Measurements from ENCODE around the gene SAMD15.

- TF ChIP-seq, protein P1, sequence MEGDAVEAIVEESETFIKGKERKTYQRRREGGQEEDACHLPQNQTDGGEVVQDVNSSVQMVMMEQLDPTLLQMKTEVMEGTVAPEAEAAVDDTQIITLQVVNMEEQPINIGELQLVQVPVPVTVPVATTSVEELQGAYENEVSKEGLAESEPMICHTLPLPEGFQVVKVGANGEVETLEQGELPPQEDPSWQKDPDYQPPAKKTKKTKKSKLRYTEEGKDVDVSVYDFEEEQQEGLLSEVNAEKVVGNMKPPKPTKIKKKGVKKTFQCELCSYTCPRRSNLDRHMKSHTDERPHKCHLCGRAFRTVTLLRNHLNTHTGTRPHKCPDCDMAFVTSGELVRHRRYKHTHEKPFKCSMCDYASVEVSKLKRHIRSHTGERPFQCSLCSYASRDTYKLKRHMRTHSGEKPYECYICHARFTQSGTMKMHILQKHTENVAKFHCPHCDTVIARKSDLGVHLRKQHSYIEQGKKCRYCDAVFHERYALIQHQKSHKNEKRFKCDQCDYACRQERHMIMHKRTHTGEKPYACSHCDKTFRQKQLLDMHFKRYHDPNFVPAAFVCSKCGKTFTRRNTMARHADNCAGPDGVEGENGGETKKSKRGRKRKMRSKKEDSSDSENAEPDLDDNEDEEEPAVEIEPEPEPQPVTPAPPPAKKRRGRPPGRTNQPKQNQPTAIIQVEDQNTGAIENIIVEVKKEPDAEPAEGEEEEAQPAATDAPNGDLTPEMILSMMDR (IDR thresholded peaks at IDR 0.05; ENCODE audit: low read length), result no peak
- no peak for TF ChIP-seq EZH2 (IDR thresholded peaks at IDR 0.05; ENCODE audit: borderline replicate concordance, low read length)
Measured at GRCh38 chr14:77337880-77338279, 39.3 kb upstream of the SAMD15 start.
